Heart left ventricle (tissue), 16 donors: ENCODE results near the gene GBP5. TPM values are rescaled to one million over a fixed set of nuclear protein-coding genes. Genes with fewer than 3 reads are reported as not detected.
"Not testable (repeated sequence)": the region's sequence is repeated elsewhere in the genome, so short reads cannot be mapped to it uniquely, and the experiment has no call there.

Experiments
- ATAC-seq, 4 donors: fragments of 200-7000 bp; cut with Tn5 transposase; one replicate each; pipeline ENCODE4 v1.9.1; 2020 to 2022; ENCODE audit warnings: moderate library complexity in 4 of 4, mild to moderate bottlenecking in 3 of 4, moderate number of reproducible peaks in 1 of 4
- DNase-seq, 5 donors: peaks; one replicate each; pipeline ENCODE4 v3.0.0-alpha.2; 2020
- H3K27ac ChIP-seq, 12 donors: fragments of 200-600 bp; sonication (generic) in 4 of 12; one replicate each; pipeline versions ENCODE4 v1.5.0 to v1.8.0; 2016 to 2022; ENCODE audit warnings: mild to moderate bottlenecking in 2 of 12
- H3K27me3 ChIP-seq, 9 donors: fragments of 200-600 bp; sonication (generic) in 2 of 9; one replicate each; pipeline versions ENCODE4 v1.5.1 to v1.8.0; 2016 to 2022; ENCODE audit warnings: mild to moderate bottlenecking in 3 of 9
- H3K36me3 ChIP-seq, 9 donors: fragments of 200-600 bp; sonication (generic) in 2 of 9; one replicate each; pipeline versions ENCODE4 v1.5.0 to v1.8.0; 2018 to 2022; ENCODE audit warnings: mild to moderate bottlenecking in 2 of 9
- H3K4me1 ChIP-seq, 12 donors: fragments of 200-600 bp; sonication (generic) in 4 of 12; one replicate each; pipeline versions ENCODE4 v1.5.0 to v1.8.0; 2016 to 2022; ENCODE audit warnings: mild to moderate bottlenecking in 3 of 12
- H3K4me3 ChIP-seq, 12 donors: fragments of 200-600 bp; sonication (generic) in 4 of 12; one replicate each; pipeline versions ENCODE4 v1.5.0 to v1.8.0; 2017 to 2022; ENCODE audit warnings: mild to moderate bottlenecking in 9 of 12, moderate library complexity in 4 of 12
- H3K9me3 ChIP-seq, 12 donors: fragments of 200-600 bp; sonication (generic) in 4 of 12; one replicate each; pipeline versions ENCODE4 v1.5.0 to v1.8.0; 2016 to 2022; ENCODE audit warnings: mild to moderate bottlenecking in 1 of 12
- POLR2A ChIP-seq, 2 donors: fragments of 450-650 bp; IDR thresholded peaks; one replicate each; pipeline ENCODE4 v1.6.1; 2017; ENCODE audit warnings: antibody characterized with exemption in 2 of 2, mild to moderate bottlenecking in 2 of 2, moderate library complexity in 2 of 2
- WGBS, 4 donors: extraction: QIAGEN DNeasy Blood & Tissue Kit in 2 of 4; methylation state at CpG; one replicate each; pipeline versions ENCODE4 v1.1.5 to v1.1.7; 2013 to 2018; 5-methylcytosine and 5-hydroxymethylcytosine counted together
- intact Hi-C, 10 donors: fragments of 100-400 bp; cut with DNase I; formaldehyde crosslinking; loops; one replicate each; pipeline versions ENCODE4 v1.11.1 to v1.14.2; 2022
- polyA plus RNA-seq, 2 donors: library from polyadenylated mRNA; stranded (reverse); fragments of 200-250 nt; gene quantifications; one replicate each; pipeline ENCODE4 v1.2.3, GENCODE V29; 2013
- total RNA-seq, 9 donors: library from RNA; depleted of rRNA in 2 of 9; stranded (reverse); fragments of >200 nt in 2 of 9; fragmentation: NEBNext Ultra II Directional in 3 of 9; extraction: Animal tissue kit (Norgen Biotek cat#: 25700) in 3 of 9; gene quantifications; one replicate each; pipeline versions ENCODE4 v1.1.0 to v1.2.4, GENCODE V29; 2016 to 2023
- TF ChIP-seq, protein P1 (sequence below), 12 donors: fragments of 200-600 bp; sonication (generic) in 4 of 12; IDR thresholded peaks; one replicate each; pipeline versions ENCODE4 v1.5.0 to v1.8.0; 2018 to 2022; ENCODE audit warnings: antibody characterized with exemption in 12 of 12, mild to moderate bottlenecking in 5 of 12
- donor health status: ischemic (EF 13 %, LVEDD 7.1; RV severe dilation, severe dysfunction).
- donor health status: healthy with polysubstance abuse.
- donor health status: DM: no; HTN: yes; CAD: no.
- donor health status: DM: no; HTN: no; CAD: no.
- donor health status: ischemic (EF 25% LVEDD 6.9; RV normal size, moderate dysfunction).
- donor health status: ischemic (EF 25% LVEDD 5.7; RV mildly dilated, moderate dysfunction).
- donor health status: healthy.
- donor health status: DM: yes; HTN: yes; CAD: no.
- donor health status: ischemic (EF 35%, LVEDD 5.7; RV mildly dilated, moderate dysfunction).
- donor health status: nonischemic (EF 11% LVEDD 7.7; RV severe dilation, severe dysfunction).
- donor health status: DM: yes; HTN: yes; CAD: no.
- donor health status: PGD.
- donor health status: ischemic (EF 29% LVEDD 5.4; RV normal size, mild dysfunction).
- donor health status: nonischemic (EF 23%, LVEDD 6.1; RV moderate dilation, normal function).

Gene GBP5
- total and polyA plus RNA-seq, 11 donors = 0.07 to 71.2 (median 0.67) TPM

DNA sequence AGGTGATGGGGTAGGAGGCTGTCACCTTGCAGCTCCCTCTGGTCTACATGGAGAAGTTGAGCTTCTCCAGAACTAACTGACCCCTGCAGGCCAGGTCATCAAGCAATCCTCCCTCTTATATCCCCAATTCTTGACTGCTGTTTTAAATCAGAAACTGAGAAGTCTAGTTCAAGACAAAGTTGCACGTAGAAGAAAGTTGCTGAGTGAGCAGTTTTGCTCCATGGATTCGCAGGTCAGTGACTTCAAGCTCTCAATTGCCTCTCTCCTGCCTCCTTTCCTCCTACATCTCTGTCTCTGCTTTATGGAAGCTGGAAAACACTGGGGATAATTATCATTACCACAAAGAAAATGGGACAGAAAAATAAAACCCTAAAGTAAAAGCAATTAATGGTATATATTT, 32.8 kb upstream of the GBP5 start:
- WGBS, 4 donors = 78 to 91% (median 87%) methylated on average over 2 of the region's 2 CpGs
- ATAC-seq = no peak
- intact Hi-C loops = no loop called here
- Histone ChIP-seq H3K36me3 (no peaks in the 10 kb centered on the region), H3K27ac (no peak overlapping the region), H3K9me3 (peaks cover 0 to 7% (median 0%) of the 10 kb centered on the region in 12 donors), H3K4me1 (peaks cover 0 to 11% (median 9%) of the 10 kb centered on the region in 12 donors), H3K27me3 (no peaks in the 10 kb centered on the region), H3K4me3 (no peak overlapping the region)
- TF ChIP-seq, protein P1, sequence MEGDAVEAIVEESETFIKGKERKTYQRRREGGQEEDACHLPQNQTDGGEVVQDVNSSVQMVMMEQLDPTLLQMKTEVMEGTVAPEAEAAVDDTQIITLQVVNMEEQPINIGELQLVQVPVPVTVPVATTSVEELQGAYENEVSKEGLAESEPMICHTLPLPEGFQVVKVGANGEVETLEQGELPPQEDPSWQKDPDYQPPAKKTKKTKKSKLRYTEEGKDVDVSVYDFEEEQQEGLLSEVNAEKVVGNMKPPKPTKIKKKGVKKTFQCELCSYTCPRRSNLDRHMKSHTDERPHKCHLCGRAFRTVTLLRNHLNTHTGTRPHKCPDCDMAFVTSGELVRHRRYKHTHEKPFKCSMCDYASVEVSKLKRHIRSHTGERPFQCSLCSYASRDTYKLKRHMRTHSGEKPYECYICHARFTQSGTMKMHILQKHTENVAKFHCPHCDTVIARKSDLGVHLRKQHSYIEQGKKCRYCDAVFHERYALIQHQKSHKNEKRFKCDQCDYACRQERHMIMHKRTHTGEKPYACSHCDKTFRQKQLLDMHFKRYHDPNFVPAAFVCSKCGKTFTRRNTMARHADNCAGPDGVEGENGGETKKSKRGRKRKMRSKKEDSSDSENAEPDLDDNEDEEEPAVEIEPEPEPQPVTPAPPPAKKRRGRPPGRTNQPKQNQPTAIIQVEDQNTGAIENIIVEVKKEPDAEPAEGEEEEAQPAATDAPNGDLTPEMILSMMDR (IDR thresholded peaks at IDR 0.05) = no peak
- TF ChIP-seq POLR2A (IDR thresholded peaks at IDR 0.05) = no peak
- DNase-seq = no peak

DNA sequence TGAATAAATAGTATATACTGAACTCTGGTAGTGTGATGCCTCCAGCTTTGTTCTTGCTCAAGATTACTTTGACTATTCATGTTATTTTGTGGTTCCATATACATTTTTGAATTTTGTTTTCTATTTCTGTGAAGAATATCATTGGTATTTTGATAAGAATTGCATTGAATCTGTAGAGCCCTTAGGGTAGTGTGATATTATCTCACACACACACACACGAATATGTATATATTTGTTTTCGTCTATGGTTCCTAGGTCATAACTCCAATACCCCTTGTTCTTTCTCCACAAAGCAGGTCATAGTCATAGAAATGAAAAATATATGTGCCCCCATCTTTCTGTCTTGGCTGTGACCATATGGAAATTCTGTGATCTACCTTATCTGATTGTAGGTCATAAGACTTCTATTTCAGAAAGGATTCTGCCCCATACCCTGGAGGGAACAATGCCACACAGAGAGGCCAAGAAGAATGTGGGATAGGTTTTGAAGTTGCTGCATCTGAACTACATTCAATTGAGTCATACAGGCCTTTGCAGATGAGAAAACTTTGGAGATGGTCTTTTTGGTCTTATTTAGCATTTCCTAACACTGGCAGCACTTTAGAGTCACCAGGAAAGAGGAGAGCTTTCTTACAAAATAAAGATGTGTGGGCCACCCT, 32.0 kb upstream of the GBP5 start:
- Histone ChIP-seq H3K4me3 (no peak overlapping the region), H3K27me3 (no peaks in the 10 kb centered on the region), H3K36me3 (no peaks in the 10 kb centered on the region), H3K27ac (no peak overlapping the region), H3K9me3 (peaks cover 0 to 7% (median 0%) of the 10 kb centered on the region in 12 donors), H3K4me1 (peaks cover 0 to 9% (median 2%) of the 10 kb centered on the region in 12 donors)
- TF ChIP-seq POLR2A (IDR thresholded peaks at IDR 0.05) = no peak
- TF ChIP-seq, protein P1 (IDR thresholded peaks at IDR 0.05) = no peak
- intact Hi-C loops = no loop called here
- 89 to 98% (median 94%) methylated on average over 2 of the region's 2 CpGs for WGBS, 4 donors
- ATAC-seq (no peak), DNase-seq (no peak)

DNA sequence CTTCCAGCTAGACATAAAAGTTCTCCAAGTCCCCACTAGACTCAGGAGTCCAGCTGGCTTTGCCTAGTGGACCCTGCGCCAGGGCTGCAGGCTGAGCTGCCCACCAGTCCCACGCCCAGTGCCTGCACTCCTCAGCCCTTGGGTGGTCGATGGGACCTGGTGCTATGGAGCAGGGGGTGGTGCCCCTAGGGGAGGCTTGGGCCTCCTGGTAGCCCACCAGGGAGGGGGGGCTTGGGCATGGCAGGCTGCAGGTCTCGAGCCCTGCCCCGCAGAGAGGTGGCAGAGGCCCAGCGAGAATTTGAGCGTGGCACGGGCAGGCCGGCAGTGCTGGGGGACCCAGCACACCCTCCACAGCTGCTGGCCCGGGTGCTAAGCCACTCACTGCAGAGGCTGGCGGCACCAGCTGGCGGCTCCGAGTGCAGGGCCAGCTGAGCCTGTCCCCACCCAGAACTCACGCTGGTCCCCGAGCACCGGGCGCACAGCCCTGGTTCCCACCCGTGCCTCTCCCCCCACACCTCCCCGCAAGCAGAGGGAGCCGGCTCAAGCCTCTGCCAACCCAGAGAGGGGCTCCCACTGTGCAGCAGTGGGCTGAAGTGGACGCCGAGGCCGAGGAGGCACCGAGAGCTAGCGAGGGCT, 30.2 kb upstream of the GBP5 start:
- H3K27ac ChIP-seq = no peak overlapping the region
- H3K27me3 ChIP-seq = no peaks in the 10 kb centered on the region
- H3K9me3 ChIP-seq = no peaks in the 10 kb centered on the region
- WGBS, 4 donors = 93 to 97% (median 96%) methylated on average over 14 to 25 of the region's 25 CpGs
- DNase-seq (no peak), ATAC-seq (no peak)
- intact Hi-C loops = no loop called here
- no peaks in the 10 kb centered on the region for H3K36me3 ChIP-seq
- TF ChIP-seq, protein P1 (IDR thresholded peaks at IDR 0.05) = no peak
- no peak for TF ChIP-seq POLR2A (IDR thresholded peaks at IDR 0.05)
- H3K4me1 ChIP-seq = peaks cover 0 to 12% (median 0%) of the 10 kb centered on the region in 12 donors
- no peak overlapping the region for H3K4me3 ChIP-seq

DNA sequence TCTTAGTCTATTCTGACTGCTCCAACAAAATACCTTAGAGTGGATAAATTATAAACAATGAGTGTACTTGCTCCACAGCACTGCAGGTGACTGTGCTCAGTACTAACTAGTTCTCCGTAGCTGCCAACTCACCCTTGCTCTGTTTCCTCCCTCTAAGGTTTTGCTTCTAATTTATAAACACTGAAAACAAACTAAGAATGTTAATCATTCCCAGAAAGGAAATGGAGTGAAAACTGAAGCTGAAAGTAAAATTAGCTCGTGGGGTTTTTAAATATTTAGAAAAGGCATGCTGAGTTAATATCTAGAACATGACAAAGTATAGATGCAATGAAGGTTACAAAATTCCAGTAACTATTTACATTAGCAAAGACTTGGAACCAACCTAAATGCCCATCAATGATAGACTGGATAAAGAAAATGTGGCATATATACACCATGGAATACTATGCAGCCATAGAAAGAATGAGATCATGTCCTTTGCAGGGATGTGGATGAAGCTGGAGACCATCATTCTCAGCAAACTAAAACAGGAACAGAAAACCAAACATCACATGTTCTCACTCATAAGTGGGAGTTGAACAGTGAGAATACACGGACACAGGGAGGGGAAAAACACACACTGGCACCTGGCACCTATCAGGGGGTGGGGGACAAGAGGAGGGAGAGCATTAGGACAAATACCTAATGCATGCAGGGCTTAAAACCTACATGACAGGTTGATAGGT, 27.2 kb upstream of the GBP5 start:
- WGBS, 4 donors = 62 to 71% (median 64%) methylated on average over 3 of the region's 3 CpGs
- ATAC-seq, H3K27me3 ChIP-seq, H3K4me3 ChIP-seq, H3K9me3 ChIP-seq, intact Hi-C loops, H3K36me3 ChIP-seq, DNase-seq, H3K27ac ChIP-seq: not testable (repeated sequence)
- H3K4me1 ChIP-seq = peaks cover 0 to 21% (median 0%) of the 10 kb centered on the region in 12 donors
